EH (cell line): ENCODE data around the gene PARD3B.
A peak's percentile ranks its signal among the peaks of the same experiment; 100 is the strongest.

Experiments
- DNase-seq: peaks from one replicate; pipeline ENCODE4 v3.0.0-alpha.2; 2015; ENCODE audit warnings: low read depth

PARD3B gene

GRCh38 chr2:205133544-205133943 is 588.3 kb downstream of the PARD3B start:
- DNase-seq = peak; percentile 8

- DNase-seq = no peak
These were observed 593.5 kb downstream of the PARD3B start for GRCh38 chr2:205138735-205139134.

DNA sequence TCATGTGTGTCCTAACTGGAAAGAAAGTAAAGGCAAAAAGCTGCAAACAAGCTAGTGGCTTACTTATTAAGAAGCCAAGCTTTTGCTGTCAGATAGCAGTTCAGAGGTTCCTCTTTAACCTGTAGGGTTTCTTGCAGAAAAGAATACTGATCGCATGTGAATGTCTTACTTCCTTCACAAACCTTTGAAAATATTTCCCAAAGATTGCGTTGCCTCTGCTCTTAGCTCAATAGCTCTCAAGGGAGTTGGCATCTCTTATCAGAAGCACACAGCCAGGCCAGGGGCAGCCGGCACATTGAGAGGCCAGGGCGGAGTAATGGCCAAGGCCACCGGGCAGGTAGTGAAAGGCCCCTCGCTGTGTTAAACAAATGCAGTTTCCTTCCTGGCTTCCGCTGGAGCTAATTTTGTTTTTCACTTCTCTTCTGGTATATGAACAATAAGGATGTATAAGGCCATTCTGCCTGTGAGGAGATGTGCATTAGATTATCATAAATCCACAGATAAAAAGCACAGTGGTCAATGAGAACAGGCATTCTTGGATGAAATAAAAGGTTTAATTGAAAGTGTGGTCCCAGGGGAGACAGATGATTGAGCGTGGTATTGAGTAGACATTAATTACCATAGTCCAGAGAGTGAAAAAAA is 594.7 kb downstream of the PARD3B start:
- DNase-seq = no peak

DNA sequence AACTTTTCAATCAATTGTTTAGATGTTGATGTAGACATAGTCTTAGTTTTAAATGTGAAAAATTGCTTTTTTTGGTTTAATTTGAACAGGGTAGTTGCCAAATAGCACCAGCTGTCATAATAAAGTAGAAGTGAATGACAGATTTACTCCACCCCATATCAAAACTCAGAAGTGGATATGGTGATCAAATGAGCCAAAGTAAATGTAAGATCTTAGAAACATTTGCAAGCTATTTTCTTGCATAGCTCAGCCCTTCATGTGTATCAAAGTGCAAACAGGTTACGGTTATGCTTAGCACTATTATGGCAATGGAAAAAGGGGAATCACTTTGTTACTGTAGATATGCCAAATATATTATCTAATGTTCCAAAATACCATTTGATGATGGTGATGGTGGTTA is 596.1 kb downstream of the PARD3B start:
- DNase-seq = no peak

- no peak for DNase-seq
These were observed 600.6 kb downstream of the PARD3B start for GRCh38 chr2:205145888-205146287.

DNA sequence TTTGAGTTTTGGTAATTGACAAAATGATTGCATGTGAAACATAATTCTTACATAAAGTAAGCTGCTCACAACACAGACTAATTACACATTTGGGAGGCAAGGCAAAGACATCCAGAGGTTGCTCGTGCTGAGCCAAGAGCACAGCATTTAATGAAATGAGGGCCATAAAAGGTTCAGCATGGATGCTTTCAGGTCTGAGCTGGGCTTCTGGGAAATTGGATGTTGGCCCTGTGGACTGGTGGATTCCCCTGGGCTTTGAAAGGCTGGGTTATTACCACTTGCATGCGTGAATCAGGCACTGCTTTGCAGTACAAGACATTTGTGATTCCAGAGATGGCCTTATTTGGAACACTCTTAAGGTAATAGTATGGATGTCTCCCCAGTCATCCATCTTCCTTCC is 603.5 kb downstream of the PARD3B start:
- no peak for DNase-seq

DNA sequence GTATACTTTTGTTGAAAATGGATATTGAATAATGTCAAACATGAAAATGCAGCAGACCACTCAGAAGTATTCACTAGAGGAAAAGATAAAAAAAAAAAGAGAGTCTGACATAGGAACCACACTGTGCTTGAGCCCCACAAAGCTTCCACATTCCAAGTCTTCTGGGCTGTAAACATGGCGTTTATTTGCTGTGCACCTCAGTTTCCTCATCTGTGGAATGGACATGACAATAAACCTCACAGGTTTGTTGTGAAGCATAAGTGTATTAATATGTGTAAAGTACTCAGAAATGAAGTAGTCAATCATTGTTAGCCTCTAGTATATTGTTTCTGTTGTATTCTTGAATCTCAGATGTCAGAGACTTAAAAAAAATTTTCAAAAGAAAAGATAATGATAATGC is 611.2 kb downstream of the PARD3B start:
- DNase-seq = no peak

DNA sequence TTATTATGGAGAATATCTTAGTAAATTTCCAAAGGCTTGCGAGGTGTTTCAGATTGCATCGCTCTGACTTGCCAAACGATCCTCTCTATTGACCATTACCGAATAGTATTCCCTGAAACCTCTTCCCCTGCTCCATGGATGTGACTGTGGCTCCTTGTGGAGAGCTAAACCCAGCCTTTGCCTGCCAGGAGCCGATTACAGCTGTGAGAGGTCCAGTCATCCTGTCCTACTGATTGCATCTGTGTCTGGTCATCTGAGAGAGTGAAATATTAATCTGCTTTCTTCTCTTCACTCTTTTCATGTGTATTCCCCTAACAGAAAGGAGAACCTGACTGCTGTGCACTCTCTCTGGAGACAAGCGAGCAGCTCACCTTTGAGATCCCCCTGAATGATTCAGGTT is 613.1 kb downstream of the PARD3B start:
- no peak for DNase-seq

GRCh38 chr2:205161156-205161839 is 616.0 kb downstream of the PARD3B start:
- peak; percentile 54 for DNase-seq

- DNase-seq = peak; percentile 38
These were observed 621.5 kb downstream of the PARD3B start for GRCh38 chr2:205166745-205167144.

- DNase-seq = no peak
These were observed 623.7 kb downstream of the PARD3B start for GRCh38 chr2:205169012-205169411.

DNA sequence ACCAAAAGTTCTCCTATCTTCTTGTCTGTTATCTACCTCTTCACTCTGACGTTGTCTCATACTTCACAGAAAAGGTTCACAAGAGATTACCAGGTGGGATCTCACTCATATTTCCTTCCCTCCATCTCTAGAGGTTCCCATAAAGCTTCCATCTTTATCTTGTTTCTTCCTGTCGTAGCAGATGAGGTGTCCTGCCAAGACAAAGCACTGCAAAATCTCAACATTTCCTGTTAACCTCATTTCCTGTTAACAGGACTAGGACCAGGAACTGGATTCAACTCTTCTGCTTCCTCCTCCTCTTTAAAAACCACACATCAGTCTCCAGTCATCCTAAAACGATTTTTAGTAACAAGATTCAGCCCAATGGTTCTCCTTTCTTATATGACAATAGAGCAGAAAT is 624.2 kb downstream of the PARD3B start:
- no peak for DNase-seq

DNA sequence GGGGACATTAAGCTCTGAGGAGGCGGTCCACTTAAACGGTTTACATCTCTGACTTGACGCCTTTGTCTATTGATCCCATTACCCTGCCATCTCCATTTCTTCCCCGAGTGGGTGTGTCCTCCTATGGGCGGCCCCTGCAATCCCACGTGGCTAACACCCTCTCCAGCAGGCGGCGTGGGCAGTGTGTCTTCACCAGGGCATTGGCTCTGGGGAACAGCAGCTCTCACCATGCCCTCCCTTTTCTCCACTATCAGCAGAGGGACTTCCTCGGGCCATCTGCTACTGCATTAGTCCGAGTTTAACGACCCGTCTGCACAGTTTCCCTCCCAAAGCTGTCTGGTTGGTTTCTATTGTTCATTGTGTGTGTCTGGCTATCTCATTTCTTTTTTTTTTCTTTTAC is 625.1 kb downstream of the PARD3B start:
- DNase-seq = no peak

GRCh38 chr2:205171261-205171940 is 626.1 kb downstream of the PARD3B start:
- DNase-seq = no peak

- DNase-seq = no peak
These were observed 630.6 kb downstream of the PARD3B start for GRCh38 chr2:205175831-205176230.

GRCh38 chr2:205176546-205176945 is 631.3 kb downstream of the PARD3B start:
- DNase-seq = peak; percentile 35

DNA sequence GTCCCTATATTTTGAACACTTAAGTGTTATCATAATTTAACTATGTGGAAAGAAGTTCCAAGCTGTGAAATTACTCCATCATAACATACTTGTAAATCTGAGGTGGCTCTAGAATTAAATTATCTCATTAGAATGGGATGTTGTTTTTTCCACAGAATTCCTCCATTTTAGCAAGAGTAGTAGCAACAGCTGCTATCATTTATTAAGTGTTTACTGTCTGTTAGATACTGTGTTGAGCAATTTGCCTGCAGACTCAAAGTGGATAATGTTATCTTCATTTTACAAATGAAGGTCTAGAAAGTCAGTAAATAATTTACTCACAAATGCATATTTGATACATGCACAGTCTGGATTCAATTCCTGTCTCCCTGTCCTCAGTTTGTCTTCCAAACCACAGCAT is 632.3 kb downstream of the PARD3B start:
- peak; percentile 23 for DNase-seq

DNA sequence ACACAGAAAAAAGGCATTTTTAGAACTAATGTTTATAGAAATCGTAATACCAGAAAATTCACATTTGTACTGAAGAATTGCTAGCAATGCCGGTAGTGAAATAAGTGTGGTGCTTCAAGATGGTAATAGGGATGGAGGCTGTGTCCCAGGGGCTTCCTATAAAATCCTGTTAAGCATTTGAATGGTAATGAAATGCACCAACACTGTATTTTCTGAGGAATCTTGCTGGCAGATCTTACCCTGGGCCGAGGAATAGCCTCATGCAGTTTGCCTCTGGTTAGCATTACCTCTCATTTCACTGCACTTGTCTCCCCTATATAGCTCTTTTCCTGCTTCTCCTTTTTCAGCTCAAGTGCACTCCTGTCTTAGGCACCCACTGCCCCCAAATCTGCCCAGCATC is 635.5 kb downstream of the PARD3B start:
- no peak for DNase-seq

DNA sequence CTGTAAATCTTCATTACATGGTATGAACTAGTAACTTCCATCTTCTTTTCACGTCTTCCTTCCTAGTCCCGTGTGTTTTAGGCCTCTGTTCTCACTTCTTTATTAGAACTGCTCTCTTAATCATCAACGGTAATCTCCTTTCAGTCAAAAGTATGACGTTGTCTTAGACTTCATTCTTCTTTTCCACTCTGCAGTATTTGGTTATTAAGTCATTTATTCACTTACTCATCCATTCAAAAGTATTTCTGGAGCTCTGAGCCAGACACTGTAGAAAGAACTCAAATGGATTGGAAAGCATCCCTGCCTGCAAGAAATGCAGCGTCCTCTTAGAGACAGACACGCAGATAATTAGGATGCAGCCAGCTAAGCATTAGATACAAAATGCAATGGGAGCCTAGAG is 642.5 kb downstream of the PARD3B start:
- peak; percentile 25 for DNase-seq

- DNase-seq = peak; percentile 77
These were observed 643.2 kb downstream of the PARD3B start for GRCh38 chr2:205188239-205189138.

DNA sequence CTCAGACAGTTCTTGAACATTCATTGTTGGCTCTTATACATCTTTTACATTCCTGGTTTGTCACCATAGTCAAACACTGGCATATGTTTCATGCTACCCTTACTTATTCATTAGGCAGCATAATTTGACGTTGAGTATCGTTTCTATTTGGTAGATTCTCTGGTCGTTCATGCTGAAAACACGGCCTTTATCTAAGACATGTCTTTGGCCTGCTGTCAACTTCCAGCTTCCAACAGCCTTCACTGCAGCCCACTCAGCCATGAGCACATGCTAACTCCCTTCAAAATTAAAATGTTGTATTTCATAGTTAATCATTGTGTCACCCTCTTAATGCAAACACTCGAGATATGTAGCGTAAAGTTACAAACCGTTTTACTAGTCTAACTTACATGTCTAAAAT is 644.0 kb downstream of the PARD3B start:
- no peak for DNase-seq

DNA sequence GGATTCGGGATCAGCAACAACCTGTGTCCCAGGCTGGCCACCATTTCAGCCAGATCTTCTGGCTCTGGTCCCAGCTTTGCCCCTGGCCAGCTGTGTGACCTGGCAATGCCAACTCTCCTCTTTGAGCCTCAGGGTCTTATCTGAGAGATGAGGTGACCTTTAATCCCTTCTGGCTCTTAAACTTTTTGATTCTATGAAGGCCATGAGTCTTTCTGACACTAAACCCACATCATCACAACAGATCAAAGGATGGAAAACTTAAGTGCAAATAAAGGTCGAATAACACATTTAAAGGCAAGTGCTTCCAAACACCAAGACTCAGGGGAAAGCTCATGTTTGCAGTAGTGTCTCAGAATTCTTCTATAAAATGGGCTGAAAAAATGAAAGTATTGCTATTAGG is 645.3 kb downstream of the PARD3B start:
- no peak for DNase-seq
